SKM-1 treated with dmso at 0.1 percent for 144 hours (cell line): ENCODE measurements around the gene C7orf57.
A peak's percentile ranks its signal among the peaks of the same experiment; 100 is the strongest.

Experiments
- DNase-seq: peaks from one replicate; lab custom pipeline; 2025; ENCODE audit not compliant: unreplicated experiment; lab: John Stamatoyannopoulos, UW

Gene C7orf57

DNA sequence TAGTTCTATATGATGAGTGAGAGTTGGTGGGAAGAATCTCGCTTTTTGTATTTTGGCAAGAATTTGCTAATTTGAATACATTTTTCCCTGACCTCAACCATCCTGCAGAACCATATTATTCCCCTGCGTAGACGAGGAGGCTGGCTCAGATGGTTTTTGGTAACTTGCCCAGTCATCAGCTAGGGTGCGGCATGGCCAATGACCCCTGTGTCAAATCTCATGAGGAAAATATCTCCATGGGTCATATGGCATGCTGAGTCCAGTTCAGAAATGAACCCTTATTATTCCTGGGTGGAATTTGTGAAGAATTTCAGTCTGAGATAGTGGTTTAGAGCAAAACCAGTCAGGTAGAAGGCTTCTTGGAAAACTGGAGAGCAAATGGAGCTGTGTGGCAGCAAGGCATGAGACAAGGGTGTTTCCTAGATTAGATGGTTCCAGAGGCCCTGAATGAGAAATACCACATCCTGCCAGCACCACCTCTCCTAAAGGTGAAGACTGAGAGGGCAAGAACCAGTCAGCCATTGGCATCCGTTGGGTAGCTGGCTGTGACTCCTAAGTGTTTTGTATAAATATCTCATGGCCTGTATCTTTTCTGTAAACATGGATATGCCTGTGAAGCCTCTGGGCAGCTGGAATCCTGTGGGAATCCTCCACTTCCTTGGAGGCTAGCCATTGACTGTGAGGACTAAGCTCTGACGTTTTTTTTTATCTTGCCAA, 47.9 kb downstream of the C7orf57 start:
- no peak for DNase-seq

GRCh38 chr7:48084727-48085432, 49.5 kb downstream of the C7orf57 start:
- peak; percentile 92 for DNase-seq

GRCh38 chr7:48085433-48085791, 50.1 kb downstream of the C7orf57 start:
- DNase-seq = peak; percentile 47

DNA sequence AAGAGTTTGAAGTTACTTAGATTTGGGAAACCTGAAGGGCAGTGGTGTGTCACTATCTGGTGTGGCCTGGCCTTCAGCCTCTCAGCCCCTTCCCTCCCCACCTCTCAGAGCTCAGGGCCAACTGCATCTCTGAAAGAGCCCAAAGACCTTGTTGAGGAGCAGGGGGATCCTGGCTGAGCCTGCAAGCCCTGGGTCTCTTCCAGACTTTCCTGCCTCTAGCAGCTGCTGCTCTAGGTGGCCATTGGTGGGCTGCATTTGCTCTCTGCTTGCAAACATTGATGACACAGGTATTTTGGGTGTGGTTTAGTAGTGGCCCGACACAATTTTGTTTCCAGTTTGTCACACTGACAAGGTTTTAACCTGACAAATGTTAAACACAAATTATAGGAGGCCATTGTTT, 50.6 kb downstream of the C7orf57 start:
- DNase-seq = no peak

- DNase-seq = no peak
Observed at GRCh38 chr7:48087349-48087748, 52.0 kb downstream of the C7orf57 start.

DNA sequence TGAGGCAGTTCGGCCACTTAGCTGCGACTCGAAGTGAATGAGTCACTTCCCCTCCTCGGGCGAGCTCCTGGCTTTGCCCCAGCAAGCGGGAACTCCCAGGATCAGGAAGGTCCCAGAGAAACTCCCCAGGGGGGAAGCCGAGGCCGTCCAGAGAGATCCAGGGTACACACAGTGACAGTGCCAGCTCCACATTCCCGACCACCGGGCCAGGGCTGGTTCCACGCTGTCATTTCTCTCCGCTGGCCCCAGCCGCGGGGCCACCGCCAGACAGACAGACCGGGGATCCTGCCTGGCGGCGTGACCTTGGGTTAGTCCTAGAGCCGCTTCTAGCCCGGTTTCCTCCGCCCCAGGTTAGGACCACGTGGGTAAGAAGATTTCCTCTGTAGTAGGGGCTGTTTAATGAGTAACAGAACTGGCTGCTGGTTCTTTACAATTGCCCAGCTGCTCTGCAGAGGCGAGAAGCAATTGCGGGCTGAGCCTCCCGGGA, 53.3 kb downstream of the C7orf57 start:
- DNase-seq = peak; percentile 96

DNA sequence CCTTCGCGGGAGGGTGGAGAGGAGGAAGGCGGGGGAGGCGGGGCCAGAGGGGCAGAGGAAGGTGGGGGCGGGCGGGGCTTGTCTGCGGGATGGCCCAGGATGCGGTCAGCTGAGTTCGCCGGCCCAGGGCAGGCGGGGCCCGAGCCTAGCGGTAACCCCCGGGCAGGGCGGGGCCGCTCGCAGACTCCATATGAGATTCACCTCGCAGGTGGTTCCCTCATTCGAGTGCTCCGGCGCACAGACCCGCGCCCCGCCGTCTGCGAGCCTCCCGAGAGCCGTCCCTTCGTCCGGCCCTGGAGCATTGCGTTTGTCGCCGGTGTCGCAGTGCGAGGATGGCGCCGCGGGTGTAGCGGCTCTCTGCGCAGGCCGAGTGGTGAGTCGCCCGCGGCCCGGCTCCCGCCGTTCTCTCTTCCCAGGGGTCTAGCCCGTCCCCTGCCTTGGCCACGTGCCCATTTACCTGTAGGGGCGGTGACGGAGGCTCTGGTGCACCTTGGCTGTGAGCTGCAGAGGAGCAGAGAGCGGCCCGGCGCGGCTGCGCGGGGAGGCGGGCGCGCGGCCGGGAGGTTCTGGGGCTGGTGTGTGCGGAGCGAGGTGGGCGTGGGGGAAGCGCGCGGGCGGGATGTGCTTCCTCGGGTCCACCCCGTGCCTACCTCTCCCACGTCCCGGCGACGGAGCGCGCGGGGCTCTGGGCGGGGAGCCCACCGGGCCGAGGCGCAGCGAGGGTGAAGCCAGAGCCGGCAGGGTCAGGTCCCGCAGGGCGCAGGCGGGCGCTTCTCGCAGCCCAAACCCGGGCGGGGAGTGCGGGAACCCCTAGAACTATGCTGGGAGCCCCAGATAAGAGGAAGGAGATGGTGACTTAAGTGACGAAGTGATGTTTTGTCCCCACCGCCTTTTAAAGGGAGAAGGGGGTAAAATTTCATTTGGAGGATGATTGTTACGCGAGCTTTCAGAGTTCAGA, 54.0 kb downstream of the C7orf57 start, which contains the start of gene UPP1:
TSS of gene UPP1 (plus strand) at position 220 of the 958 bp plus-strand sequence. CDS start 5,519 bp downstream, outside the sequence.
- DNase-seq = no peak

- DNase-seq = no peak
Observed at GRCh38 chr7:48090095-48090805, 54.9 kb downstream of the C7orf57 start.

GRCh38 chr7:48091506-48092433, 56.4 kb downstream of the C7orf57 start:
- no peak for DNase-seq

DNA sequence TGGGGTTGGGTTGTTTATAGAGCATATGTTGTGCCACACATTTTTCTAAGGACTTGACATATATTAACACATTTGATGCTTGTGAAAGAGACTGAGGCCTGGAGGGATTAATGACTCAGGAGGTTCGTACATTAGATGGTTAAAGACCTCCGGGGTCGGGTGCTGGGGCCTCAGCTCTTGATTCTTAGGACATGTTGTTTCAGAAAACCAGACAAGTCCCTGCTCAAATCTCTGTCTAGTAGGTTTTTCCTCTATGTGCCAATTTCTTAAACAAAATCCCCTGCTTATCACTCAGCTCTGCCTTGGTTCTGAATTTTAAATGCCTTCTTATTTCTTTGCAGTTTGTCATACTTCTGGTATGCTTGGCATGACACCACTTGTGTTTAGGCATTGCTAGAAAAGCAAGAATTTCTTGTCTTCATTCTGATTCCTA, 59.5 kb downstream of the C7orf57 start:
- no peak for DNase-seq

DNA sequence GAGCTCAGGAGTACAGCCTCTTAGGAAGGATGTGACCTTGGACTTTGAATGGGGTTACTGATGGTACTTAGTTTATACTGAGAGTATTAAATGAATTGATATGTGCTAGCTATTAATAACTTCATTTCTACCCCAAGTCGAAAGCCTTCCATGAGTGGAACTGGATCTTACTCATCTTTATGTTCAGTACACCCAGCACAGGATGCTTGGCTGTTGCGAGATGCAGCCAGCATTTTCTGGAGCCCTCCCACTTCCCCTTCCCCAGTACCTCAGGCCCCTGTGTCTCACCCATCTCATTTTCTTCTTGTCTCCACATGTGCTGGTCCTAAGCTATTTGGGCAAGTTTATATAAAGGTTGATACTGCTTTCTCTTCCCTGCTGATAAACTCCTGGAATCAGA, 60.9 kb downstream of the C7orf57 start:
- DNase-seq = no peak

DNA sequence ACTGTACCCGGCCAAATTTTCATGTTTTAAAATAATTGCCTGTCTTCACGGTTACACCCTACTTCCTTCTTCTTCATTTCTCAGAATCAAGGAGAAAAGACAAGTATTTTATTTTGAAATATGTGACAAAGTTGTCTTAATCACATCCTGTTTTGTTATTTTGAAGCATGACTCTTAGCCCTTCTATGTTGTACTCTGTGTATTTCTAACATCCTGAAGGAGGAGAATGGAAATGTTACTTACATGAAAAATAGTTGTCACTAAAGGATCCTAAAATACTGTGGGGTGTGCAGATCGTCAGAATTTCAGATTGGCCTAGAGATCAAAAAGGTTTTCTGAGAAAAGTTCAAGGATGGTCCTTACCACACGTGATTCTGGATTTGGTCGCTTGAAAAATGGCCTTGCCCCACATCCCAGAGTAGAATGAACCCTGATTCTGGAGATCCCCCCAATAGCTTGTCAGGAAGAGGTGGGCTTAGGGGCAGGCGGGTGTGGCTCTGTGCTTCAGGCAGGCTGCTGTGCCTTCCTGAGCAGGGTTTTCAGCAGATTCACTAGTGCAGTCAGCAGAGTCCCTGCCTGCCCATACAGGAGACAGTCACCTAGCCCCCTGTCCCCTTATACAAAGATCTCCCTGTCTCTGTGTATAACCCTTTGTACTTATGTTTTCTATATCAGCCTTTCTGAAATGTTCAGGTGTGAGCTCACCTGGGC, 62.3 kb downstream of the C7orf57 start:
- no peak for DNase-seq

- DNase-seq = no peak
Observed at GRCh38 chr7:48098846-48099245, 63.5 kb downstream of the C7orf57 start.

DNA sequence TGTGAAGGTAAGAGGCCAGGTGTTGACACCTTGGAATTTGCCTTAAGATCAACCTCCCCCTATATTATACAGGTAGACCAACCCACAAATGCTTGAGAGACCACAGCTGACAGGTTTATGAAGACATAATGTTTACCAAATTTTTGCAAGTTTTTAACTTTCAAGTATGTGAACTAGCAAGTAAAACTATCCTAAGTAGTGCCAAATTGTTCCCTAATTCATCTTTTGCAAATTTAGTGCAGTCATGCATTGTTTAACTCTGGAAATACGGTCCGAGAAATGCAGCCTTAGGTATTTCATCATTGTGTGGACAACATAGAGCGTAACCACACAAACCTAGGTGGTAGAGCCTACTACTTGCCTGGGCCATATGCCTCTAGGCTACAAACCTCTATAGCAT, 64.4 kb downstream of the C7orf57 start:
- no peak for DNase-seq

GRCh38 chr7:48101352-48101751, 66.0 kb downstream of the C7orf57 start:
- no peak for DNase-seq

- no peak for DNase-seq
Observed at GRCh38 chr7:48101968-48102367, 66.6 kb downstream of the C7orf57 start.

DNA sequence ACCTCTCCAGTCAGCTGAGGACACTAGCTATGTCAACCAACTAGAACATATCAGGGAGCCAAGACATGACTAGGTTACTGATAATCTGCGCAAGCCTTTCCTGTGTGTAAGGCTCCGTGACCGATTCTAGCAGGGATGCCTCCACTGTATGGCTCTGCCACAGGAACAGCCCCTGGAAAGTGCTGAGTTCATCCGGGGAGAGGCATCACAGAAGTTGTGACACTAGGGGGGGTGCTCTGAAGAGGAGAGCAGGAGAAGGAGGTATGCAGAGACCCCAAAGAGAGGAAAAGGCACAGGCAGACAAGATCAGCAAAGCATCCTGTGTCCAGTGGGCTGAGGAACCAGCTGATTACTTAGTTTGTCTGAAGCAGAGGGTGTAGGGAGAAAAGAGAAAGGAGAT, 67.2 kb downstream of the C7orf57 start:
- DNase-seq = no peak

DNA sequence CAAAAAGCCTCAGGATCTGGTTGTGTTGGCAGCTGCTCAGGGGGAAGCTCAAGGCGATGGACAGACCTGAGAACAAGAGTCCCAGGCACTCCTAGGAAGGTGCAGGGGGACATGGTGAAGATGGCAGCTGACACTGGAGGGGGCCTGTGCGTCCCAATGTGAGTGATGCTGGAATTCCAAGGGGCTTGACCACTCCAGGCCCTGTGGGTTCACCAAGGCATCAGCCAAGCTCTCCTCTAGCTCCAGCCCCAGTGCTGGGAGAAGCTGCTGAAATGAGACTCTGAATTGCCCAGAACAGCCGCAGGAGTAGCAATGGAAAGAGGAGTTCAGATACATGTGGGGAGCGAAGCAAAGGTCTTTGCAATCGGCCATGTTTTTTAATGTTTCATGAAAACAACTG, 69.7 kb downstream of the C7orf57 start:
- no peak for DNase-seq
